Measurements from ENCODE around the gene CDCP2. TPM values are rescaled to one million over a fixed set of nuclear protein-coding genes. Genes with fewer than 3 reads are reported as not detected.

The CDCP2 gene
- total and polyA plus RNA-seq, 2 of the 8 experiments (the other 6 are each of a cell fraction or from before 2014, with no cell fraction given): not detected

- TF ChIP-seq SRF (IDR thresholded peaks at IDR 0.05; ENCODE audit: low read depth, low read length) (no peak), ATF3 (IDR thresholded peaks at IDR 0.05; ENCODE audit: insufficient read depth, low read depth, low read length) (no peak), TAF1 (IDR thresholded peaks at IDR 0.05; ENCODE audit: low read depth, low read length) (no peak), KDM1A (IDR thresholded peaks at IDR 0.05; ENCODE audit: borderline replicate concordance, low read length) (no peak)
These were observed 27.9 kb downstream of the CDCP2 start (continued) for GRCh38 chr1:54124906-54125305.

Measured in H1 (cell line).